Hepatocyte (in vitro differentiated cells): ENCODE measurements around the gene ARVCF. TPM values are rescaled to one million over a fixed set of nuclear protein-coding genes. Genes with fewer than 3 reads are reported as not detected.

Experiments used
- DNase-seq: peaks from one replicate; pipeline ENCODE4 v3.0.0-alpha.2; 2016; ENCODE audit warnings: low spot score
- H2AFZ ChIP-seq: fragments of 200-600 bp; sonication (generic); 2 replicates; pipeline ENCODE4 v1.6.0; 2016; ENCODE audit warnings: antibody characterized with exemption, mild to moderate bottlenecking
- H3K27ac ChIP-seq: fragments of 200-600 bp; sonication (generic); 2 replicates; pipeline ENCODE4 v1.5.1; 2016; ENCODE audit warnings: mild to moderate bottlenecking
- H3K27me3 ChIP-seq: fragments of 200-600 bp; sonication (generic); 2 replicates; pipeline ENCODE4 v1.6.1; 2016
- H3K36me3 ChIP-seq: fragments of 200-600 bp; sonication (generic); replicated peaks from 2 replicates; pipeline ENCODE4 v1.5.1; 2016; ENCODE audit warnings: low read depth; ENCODE audit not compliant: insufficient read depth
- H3K4me1 ChIP-seq: fragments of 200-600 bp; sonication (generic); 2 replicates; pipeline ENCODE4 v1.5.1; 2016; ENCODE audit warnings: mild to moderate bottlenecking, moderate library complexity; ENCODE audit not compliant: insufficient read depth
- H3K4me2 ChIP-seq: fragments of 200-600 bp; sonication (generic); 2 replicates; pipeline ENCODE4 v1.6.0; 2016
- H3K4me3 ChIP-seq: fragments of 200-600 bp; sonication (generic); 2 replicates; pipeline ENCODE4 v1.5.1; 2016; ENCODE audit warnings: mild to moderate bottlenecking
- H3K79me2 ChIP-seq: fragments of 200-600 bp; sonication (generic); 2 replicates; pipeline ENCODE4 v1.6.0; 2017; ENCODE audit warnings: mild to moderate bottlenecking
- H3K9me2 ChIP-seq: fragments of 200-600 bp; sonication (generic); replicated peaks from 2 replicates; pipeline ENCODE4 v1.6.0; 2017; ENCODE audit warnings: mild to moderate bottlenecking; ENCODE audit not compliant: insufficient read depth
- H3K9me3 ChIP-seq: fragments of 200-600 bp; sonication (generic); 2 replicates; pipeline ENCODE4 v1.5.1; 2016; ENCODE audit warnings: low read depth, mild to moderate bottlenecking
- H4K20me1 ChIP-seq: fragments of 200-600 bp; sonication (generic); 2 replicates; pipeline ENCODE4 v1.6.0; 2016; ENCODE audit warnings: mild to moderate bottlenecking; ENCODE audit not compliant: insufficient read depth, poor library complexity, severe bottlenecking
- EZH2 ChIP-seq: fragments of 200-600 bp; sonication (generic); IDR thresholded peaks from 2 replicates; pipeline ENCODE4 v1.6.1; 2016; ENCODE audit warnings: antibody characterized with exemption, mild to moderate bottlenecking, borderline replicate concordance
- EZH2phosphoT487 ChIP-seq: fragments of 200-600 bp; sonication (generic); IDR thresholded peaks from one replicate; pipeline ENCODE4 v1.6.1; 2018; ENCODE audit warnings: antibody characterized with exemption, mild to moderate bottlenecking, low read depth, moderate library complexity; ENCODE audit not compliant: unreplicated experiment, severe bottlenecking
- WGBS: methylation state at CpG from one replicate; pipeline ENCODE4 v1.1.6; 2016; ENCODE audit warnings: low lambda C conversion rate; ENCODE audit errors: missing lambda C conversion rate; 5-methylcytosine and 5-hydroxymethylcytosine counted together
- polyA plus RNA-seq: library from polyadenylated mRNA; unstranded; fragments of >200 nt; fragmentation: Nextera tagmentation; extraction: Ambion mirVana; gene quantifications from 2 replicates; pipeline ENCODE4 v1.2.1, GENCODE V29; 2016
- total RNA-seq: library from RNA; depleted of rRNA; stranded (reverse); fragments of >200 nt; gene quantifications from 2 replicates; pipeline ENCODE4 v1.2.3, GENCODE V29; 2014
- TF ChIP-seq, protein P1 (sequence below): fragments of 200-600 bp; sonication (generic); IDR thresholded peaks from 2 replicates; pipeline ENCODE4 v1.5.1; 2016; ENCODE audit warnings: antibody characterized with exemption, mild to moderate bottlenecking; ENCODE audit not compliant: poor library complexity

Gene ARVCF
- total and polyA plus RNA-seq, 2 experiments from 2014 or later: 23.8 to 32.5 TPM

DNA sequence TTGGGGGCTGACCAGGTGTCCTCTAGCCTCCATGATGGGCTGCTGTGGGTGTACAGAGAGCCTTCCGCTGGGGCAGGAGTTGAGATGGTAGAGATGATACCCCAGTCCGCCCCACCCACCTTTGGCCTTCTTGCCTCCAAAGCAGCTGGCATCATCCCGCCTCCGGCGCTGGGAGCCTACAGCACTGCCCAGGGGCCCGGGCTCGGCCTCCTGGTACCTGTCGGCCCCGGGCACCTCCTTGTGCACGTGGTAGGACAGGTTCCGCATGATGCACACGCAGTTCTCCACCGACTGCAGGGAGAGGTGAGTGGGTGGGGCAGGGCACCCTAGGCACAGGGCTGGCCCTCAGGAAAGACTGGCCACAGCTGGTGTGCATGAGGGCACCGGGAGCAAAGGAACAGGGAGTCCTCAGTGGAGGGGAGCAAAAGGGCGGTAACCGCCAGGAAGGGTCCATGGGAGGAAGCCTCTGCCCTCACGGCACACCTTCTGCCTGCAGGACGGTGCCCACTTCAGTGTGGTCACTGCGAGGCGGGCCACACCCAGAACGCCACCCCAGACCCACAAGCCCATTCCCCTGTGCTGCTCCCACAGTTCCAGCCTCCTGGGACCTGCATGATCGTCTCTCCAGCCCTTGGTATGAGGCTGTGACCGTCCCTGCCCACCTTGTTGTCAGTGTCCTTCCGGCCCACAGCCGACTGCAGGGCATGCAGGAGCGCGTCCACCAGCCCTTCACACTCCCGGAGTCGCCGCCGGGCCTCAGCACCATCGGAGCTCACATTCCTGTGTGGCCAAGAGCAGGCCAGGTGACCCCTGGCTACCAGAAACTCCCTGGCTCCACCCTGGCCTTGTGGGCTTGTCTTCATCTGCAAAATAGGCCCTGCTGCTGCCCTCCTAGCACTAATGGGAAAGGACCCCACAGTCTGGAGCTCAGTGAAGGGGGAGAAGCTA is 39.1 kb downstream of the ARVCF start:
- no peaks in the 10 kb centered on the region for H3K79me2 ChIP-seq
- no peak overlapping the region for H3K4me2 ChIP-seq
- no peak overlapping the region for H2AFZ ChIP-seq
- DNase-seq: no peak
- no peak overlapping the region for H3K4me3 ChIP-seq
- WGBS: 95% methylated on average over 31 of the region's 32 CpGs
- H3K36me3 ChIP-seq: no peaks in the 10 kb centered on the region
- H3K9me3 ChIP-seq: no peaks in the 10 kb centered on the region
- H4K20me1 ChIP-seq: no peaks in the 10 kb centered on the region
- no peaks in the 10 kb centered on the region for H3K4me1 ChIP-seq
- TF ChIP-seq, protein P1, sequence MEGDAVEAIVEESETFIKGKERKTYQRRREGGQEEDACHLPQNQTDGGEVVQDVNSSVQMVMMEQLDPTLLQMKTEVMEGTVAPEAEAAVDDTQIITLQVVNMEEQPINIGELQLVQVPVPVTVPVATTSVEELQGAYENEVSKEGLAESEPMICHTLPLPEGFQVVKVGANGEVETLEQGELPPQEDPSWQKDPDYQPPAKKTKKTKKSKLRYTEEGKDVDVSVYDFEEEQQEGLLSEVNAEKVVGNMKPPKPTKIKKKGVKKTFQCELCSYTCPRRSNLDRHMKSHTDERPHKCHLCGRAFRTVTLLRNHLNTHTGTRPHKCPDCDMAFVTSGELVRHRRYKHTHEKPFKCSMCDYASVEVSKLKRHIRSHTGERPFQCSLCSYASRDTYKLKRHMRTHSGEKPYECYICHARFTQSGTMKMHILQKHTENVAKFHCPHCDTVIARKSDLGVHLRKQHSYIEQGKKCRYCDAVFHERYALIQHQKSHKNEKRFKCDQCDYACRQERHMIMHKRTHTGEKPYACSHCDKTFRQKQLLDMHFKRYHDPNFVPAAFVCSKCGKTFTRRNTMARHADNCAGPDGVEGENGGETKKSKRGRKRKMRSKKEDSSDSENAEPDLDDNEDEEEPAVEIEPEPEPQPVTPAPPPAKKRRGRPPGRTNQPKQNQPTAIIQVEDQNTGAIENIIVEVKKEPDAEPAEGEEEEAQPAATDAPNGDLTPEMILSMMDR: no peak
- TF ChIP-seq EZH2 (no peak), EZH2phosphoT487 (no peak)
- no peak overlapping the region for H3K27ac ChIP-seq
- no peaks in the 10 kb centered on the region for H3K9me2 ChIP-seq
- no peaks in the 10 kb centered on the region for H3K27me3 ChIP-seq

DNA sequence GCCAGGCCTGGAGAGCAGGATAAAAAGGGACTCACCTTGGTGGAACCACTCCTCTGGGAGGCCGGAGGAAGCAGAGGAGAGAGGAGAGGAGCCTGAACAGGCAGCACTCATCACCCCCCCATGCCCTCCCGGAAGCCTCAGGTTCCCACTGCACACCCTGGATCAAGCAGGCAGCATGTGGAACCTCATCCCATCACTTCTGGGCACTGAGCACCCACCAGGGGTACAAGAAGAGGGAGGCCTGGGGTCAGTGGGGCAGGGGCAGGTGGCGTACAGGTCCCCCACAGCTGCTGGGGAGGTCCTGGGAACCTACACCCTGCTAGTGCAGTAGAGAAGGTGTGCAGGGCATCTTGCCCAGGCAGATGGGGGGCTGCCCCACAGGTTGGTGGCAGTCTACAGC is 40.0 kb downstream of the ARVCF start:
- TF ChIP-seq EZH2: no peak
- TF ChIP-seq EZH2phosphoT487: no peak
- TF ChIP-seq, protein P1: no peak
- DNase-seq: no peak
- Histone ChIP-seq H3K9me2 (no peaks in the 10 kb centered on the region), H2AFZ (no peak overlapping the region), H3K4me3 (no peak overlapping the region), H3K79me2 (no peaks in the 10 kb centered on the region), H3K27ac (no peak overlapping the region), H3K4me1 (no peaks in the 10 kb centered on the region), H3K4me2 (no peak overlapping the region), H3K36me3 (no peaks in the 10 kb centered on the region), H3K27me3 (no peaks in the 10 kb centered on the region), H4K20me1 (no peaks in the 10 kb centered on the region), H3K9me3 (no peaks in the 10 kb centered on the region)
- WGBS: 94% methylated on average over 3 of the region's 3 CpGs

DNA sequence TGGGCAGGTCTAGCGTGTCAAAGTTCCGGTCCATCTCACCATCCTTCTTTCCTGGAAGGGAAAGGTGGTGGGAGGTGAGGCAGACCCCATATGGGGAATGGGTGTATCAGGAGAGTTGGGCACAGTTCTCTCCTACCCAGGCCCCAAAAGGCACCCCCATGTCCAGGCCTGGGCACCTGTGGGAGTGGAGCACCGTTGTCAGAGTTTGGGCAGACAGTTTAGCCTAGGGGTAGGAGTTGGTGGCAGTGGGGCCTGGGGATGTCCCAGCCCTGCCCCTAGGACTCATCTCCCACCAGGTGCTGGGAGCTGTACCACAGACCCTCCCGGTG is 41.0 kb downstream of the ARVCF start:
- 80% methylated on average over 4 of the region's 4 CpGs for WGBS
- H3K4me2 ChIP-seq: no peak overlapping the region
- no peaks in the 10 kb centered on the region for H3K4me1 ChIP-seq
- H3K9me3 ChIP-seq: no peaks in the 10 kb centered on the region
- H3K4me3 ChIP-seq: no peak overlapping the region
- H3K27me3 ChIP-seq: no peaks in the 10 kb centered on the region
- no peak overlapping the region for H3K27ac ChIP-seq
- H3K79me2 ChIP-seq: no peaks in the 10 kb centered on the region
- H4K20me1 ChIP-seq: no peaks in the 10 kb centered on the region
- TF ChIP-seq EZH2 (no peak), EZH2phosphoT487 (no peak)
- TF ChIP-seq, protein P1: no peak
- H3K36me3 ChIP-seq: no peaks in the 10 kb centered on the region
- H2AFZ ChIP-seq: no peak overlapping the region
- no peak for DNase-seq
- H3K9me2 ChIP-seq: no peaks in the 10 kb centered on the region
